Measurements from ENCODE around the gene CMTM5. TPM values are rescaled to one million over a fixed set of nuclear protein-coding genes. Genes with fewer than 3 reads are reported as not detected.
"Not testable (repeated sequence)": the region's sequence is repeated elsewhere in the genome, so short reads cannot be mapped to it uniquely, and the experiment has no call there.

The CMTM5 gene
- total RNA-seq, 1 donor from 2014 or later: not detected

- Histone ChIP-seq H3K36me3 (no peaks in the 10 kb centered on the region), H3K27me3 (no peaks in the 10 kb centered on the region), H3K9me3 (no peaks in the 10 kb centered on the region), H3K4me3 (no peak overlapping the region), H3K27ac (no peak overlapping the region), H3K4me1 (no peaks in the 10 kb centered on the region)
- TF ChIP-seq POLR2A (IDR thresholded peaks at IDR 0.05) (no peak), CTCF (IDR thresholded peaks at IDR 0.05) (no peak), POLR2AphosphoS5 (IDR thresholded peaks at IDR 0.05; ENCODE audit: insufficient read depth in 1 of 2, low read depth in 1 of 2) (no peak)
- DNase-seq (ENCODE audit: extremely low spot score in 2 of 2): no peak
- intact Hi-C loops (cut with DNase I): no loop called here
Measured at GRCh38 chr14:23398348-23398747, 21.5 kb downstream of the CMTM5 start.

- Histone ChIP-seq H3K36me3 (no peaks in the 10 kb centered on the region), H3K27me3 (no peaks in the 10 kb centered on the region), H3K9me3 (no peaks in the 10 kb centered on the region), H3K4me1 (no peaks in the 10 kb centered on the region), H3K4me3 (no peak overlapping the region), H3K27ac (no peak overlapping the region)
- DNase-seq (ENCODE audit: extremely low spot score in 2 of 2): no peak
- no peak for TF ChIP-seq POLR2A (IDR thresholded peaks at IDR 0.05)
- no peak for TF ChIP-seq POLR2AphosphoS5 (IDR thresholded peaks at IDR 0.05; ENCODE audit: insufficient read depth in 1 of 2, low read depth in 1 of 2)
- TF ChIP-seq CTCF (IDR thresholded peaks at IDR 0.05): no peak
- intact Hi-C loops (cut with DNase I): no loop called here
Measured at GRCh38 chr14:23399136-23399535, 22.3 kb downstream of the CMTM5 start.

GRCh38 chr14:23399591-23399990, 22.7 kb downstream of the CMTM5 start:
- no peak overlapping the region for H3K4me3 ChIP-seq
- no peaks in the 10 kb centered on the region for H3K36me3 ChIP-seq
- no peak for DNase-seq (ENCODE audit: extremely low spot score in 2 of 2)
- intact Hi-C loops (cut with DNase I): no loop called here
- no peaks in the 10 kb centered on the region for H3K27me3 ChIP-seq
- no peaks in the 10 kb centered on the region for H3K9me3 ChIP-seq
- TF ChIP-seq POLR2AphosphoS5 (IDR thresholded peaks at IDR 0.05; ENCODE audit: insufficient read depth in 1 of 2, low read depth in 1 of 2) (no peak), POLR2A (IDR thresholded peaks at IDR 0.05) (no peak)
- H3K27ac ChIP-seq: no peak overlapping the region
- no peaks in the 10 kb centered on the region for H3K4me1 ChIP-seq

GRCh38 chr14:23400496-23401149, 23.8 kb downstream of the CMTM5 start:
- H3K9me3 ChIP-seq; H3K4me1 ChIP-seq; DNase-seq (ENCODE audit: extremely low spot score in 2 of 2); intact Hi-C loops (cut with DNase I); H3K36me3 ChIP-seq; H3K4me3 ChIP-seq; H3K27me3 ChIP-seq; H3K27ac ChIP-seq: not testable (repeated sequence)

GRCh38 chr14:23401291-23401690, 24.4 kb downstream of the CMTM5 start:
- no peaks in the 10 kb centered on the region for H3K27me3 ChIP-seq
- no peaks in the 10 kb centered on the region for H3K36me3 ChIP-seq
- no peak overlapping the region for H3K27ac ChIP-seq
- DNase-seq (ENCODE audit: extremely low spot score in 2 of 2): no peak
- TF ChIP-seq POLR2A (IDR thresholded peaks at IDR 0.05) (no peak), CTCF (IDR thresholded peaks at IDR 0.05) (no peak), POLR2AphosphoS5 (IDR thresholded peaks at IDR 0.05; ENCODE audit: insufficient read depth in 1 of 2, low read depth in 1 of 2) (no peak)
- no peaks in the 10 kb centered on the region for H3K9me3 ChIP-seq
- no peak overlapping the region for H3K4me3 ChIP-seq
- intact Hi-C loops (cut with DNase I): no loop called here
- no peaks in the 10 kb centered on the region for H3K4me1 ChIP-seq

- Histone ChIP-seq H3K4me1 (no peaks in the 10 kb centered on the region), H3K27ac (no peak overlapping the region), H3K9me3 (no peaks in the 10 kb centered on the region), H3K4me3 (no peak overlapping the region), H3K36me3 (no peaks in the 10 kb centered on the region), H3K27me3 (no peaks in the 10 kb centered on the region)
- no peak for DNase-seq (ENCODE audit: extremely low spot score in 2 of 2)
- TF ChIP-seq POLR2AphosphoS5 (IDR thresholded peaks at IDR 0.05; ENCODE audit: insufficient read depth in 1 of 2, low read depth in 1 of 2) (no peak), CTCF (IDR thresholded peaks at IDR 0.05) (no peak), POLR2A (IDR thresholded peaks at IDR 0.05) (no peak)
- intact Hi-C loops (cut with DNase I): no loop called here
Measured at GRCh38 chr14:23402296-23403138, 25.7 kb downstream of the CMTM5 start.
